Measurements from ENCODE around the gene SLC16A7.

DNA sequence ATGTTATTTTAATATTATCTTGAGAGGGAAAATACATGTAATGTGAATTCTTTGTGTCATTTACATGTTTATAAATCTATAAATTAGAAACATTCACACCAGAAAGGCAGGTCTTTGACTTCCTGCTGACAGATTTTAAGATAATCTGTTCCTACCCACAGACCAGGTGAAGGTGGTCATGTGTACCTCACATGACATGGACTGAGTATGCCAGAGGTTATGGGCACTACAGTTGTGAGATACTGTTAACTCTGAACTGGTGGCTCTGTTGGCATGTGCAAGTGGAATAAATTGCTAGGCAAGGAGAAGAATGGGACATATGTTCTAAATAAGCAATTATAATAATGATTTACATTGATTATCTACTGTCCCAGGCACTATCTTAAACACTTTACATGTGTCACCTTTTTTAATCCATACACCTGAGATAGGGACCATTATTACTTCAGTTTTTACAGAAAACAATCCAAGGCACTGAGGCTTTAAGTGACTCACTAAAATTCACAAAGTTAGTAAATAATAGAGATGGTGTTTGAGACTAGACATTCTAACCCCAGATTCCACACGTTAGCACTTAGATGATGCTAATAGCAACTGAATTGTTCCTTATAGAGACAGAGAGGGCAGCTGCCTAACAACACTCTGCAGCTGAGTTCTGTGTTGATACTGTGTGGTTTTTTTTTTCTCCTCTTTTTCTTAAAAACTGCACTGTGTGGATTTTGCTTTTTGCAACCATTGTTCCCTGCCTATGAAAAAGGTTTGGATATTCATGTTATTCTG is 23.8 kb downstream of the SLC16A7 start:
- TF ChIP-seq, protein P1, sequence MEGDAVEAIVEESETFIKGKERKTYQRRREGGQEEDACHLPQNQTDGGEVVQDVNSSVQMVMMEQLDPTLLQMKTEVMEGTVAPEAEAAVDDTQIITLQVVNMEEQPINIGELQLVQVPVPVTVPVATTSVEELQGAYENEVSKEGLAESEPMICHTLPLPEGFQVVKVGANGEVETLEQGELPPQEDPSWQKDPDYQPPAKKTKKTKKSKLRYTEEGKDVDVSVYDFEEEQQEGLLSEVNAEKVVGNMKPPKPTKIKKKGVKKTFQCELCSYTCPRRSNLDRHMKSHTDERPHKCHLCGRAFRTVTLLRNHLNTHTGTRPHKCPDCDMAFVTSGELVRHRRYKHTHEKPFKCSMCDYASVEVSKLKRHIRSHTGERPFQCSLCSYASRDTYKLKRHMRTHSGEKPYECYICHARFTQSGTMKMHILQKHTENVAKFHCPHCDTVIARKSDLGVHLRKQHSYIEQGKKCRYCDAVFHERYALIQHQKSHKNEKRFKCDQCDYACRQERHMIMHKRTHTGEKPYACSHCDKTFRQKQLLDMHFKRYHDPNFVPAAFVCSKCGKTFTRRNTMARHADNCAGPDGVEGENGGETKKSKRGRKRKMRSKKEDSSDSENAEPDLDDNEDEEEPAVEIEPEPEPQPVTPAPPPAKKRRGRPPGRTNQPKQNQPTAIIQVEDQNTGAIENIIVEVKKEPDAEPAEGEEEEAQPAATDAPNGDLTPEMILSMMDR (IDR thresholded peaks at IDR 0.05), result no peak
- no peak for TF ChIP-seq POLR2A (IDR thresholded peaks at IDR 0.05)
